ENCODE data around the gene RSPO1. TPM values are rescaled to one million over a fixed set of nuclear protein-coding genes. Genes with fewer than 3 reads are reported as not detected.
"Not testable (repeated sequence)": the region's sequence is repeated elsewhere in the genome, so short reads cannot be mapped to it uniquely, and the experiment has no call there.

Gene RSPO1
- total and polyA plus RNA-seq, 10 of the 15 experiments (the other 5 are each of a cell fraction or from before 2014, with no cell fraction given) = not detected

- FAIRE-seq; H3K27ac ChIP-seq (ENCODE audit: control insufficient read depth, insufficient read depth); H3K4me2 ChIP-seq (ENCODE audit: control insufficient read depth, insufficient read depth); H3K9ac ChIP-seq (ENCODE audit: control insufficient read depth, insufficient read depth, low read length); H3K27me3 ChIP-seq (replicated peaks in 1 of 2; ENCODE audit: control insufficient read depth in 2 of 2, insufficient read depth in 2 of 2, low read length in 1 of 2); H3K9me3 ChIP-seq (replicated peaks; ENCODE audit: control insufficient read depth, insufficient read depth, low read length); H3K79me2 ChIP-seq (ENCODE audit: control insufficient read depth, insufficient read depth, low read length); BruUV-seq (replicated peaks); RAD21 ChIA-PET (ENCODE audit: unreplicated experiment); DNase-seq (ENCODE audit: low read depth, low spot score); H3K4me3 ChIP-seq; H4K20me1 ChIP-seq (ENCODE audit: control insufficient read depth, insufficient read depth); POLR2A ChIA-PET; SMC1A ChIA-PET (ENCODE audit: uncharacterized antibody, unreplicated experiment); H3K4me1 ChIP-seq (ENCODE audit: control insufficient read depth, insufficient read depth, low read length); intact Hi-C loops (cut with micrococcal nuclease; ENCODE audit: unreplicated experiment); H2AFZ ChIP-seq (ENCODE audit: control insufficient read depth, low read depth, low read length); ATAC-seq: not testable (repeated sequence)
- in situ Hi-C loops (cut with MboI) = loop anchor here (25.0 kb wide), 1 partner anchor 403 kb away; the partner anchor contains the start of gene SF3A3
- 81% methylated on average over 4 of the region's 4 CpGs for WGBS (ENCODE audit: insufficient coverage, insufficient replicate concordance, low lambda C conversion rate, missing lambda C conversion rate)
- peaks cover 3 to 22% of the 10 kb centered on the region in 2 experiments for H3K36me3 ChIP-seq (ENCODE audit: control insufficient read depth in 2 of 2, insufficient read depth in 2 of 2, low read length in 1 of 2)
- CTCF ChIA-PET = interaction anchor here (2.0 kb wide), 1 partner anchor 19 kb away, joined by 11 read pairs; no protein-coding TSS in a partner anchor
Measured at GRCh38 chr1:37584544-37584943, 50.1 kb downstream of the RSPO1 start.

GRCh38 chr1:37575692-37576091 lies 59.0 kb downstream of the RSPO1 start:
- no peaks in the 10 kb centered on the region for H3K27me3 ChIP-seq (replicated peaks in 1 of 2; ENCODE audit: control insufficient read depth in 2 of 2, insufficient read depth in 2 of 2, low read length in 1 of 2)
- ATAC-seq (no peak), DNase-seq (ENCODE audit: low read depth, low spot score) (no peak), FAIRE-seq (no peak)
- ChIA-PET SMC1A (ENCODE audit: uncharacterized antibody, unreplicated experiment) (interaction anchor here (1.0 to 1.3 kb wide), 2 partner anchors 10 to 22 kb away, joined by 3 read pairs; no protein-coding TSS in a partner anchor), CTCF (interaction anchor here (1.4 kb wide), 1 partner anchor 18 kb away, joined by 4 read pairs; no protein-coding TSS in a partner anchor), RAD21 (ENCODE audit: unreplicated experiment) (no interaction called here), POLR2A (no interaction called here)
- H3K4me3 ChIP-seq = no peak overlapping the region
- TF ChIP-seq PKNOX1 (IDR thresholded peaks at IDR 0.05) (no peak), IRF4 (IDR thresholded peaks at IDR 0.05; ENCODE audit: low read depth, low read length) (no peak), RAD21 (IDR thresholded peaks at IDR 0.05; ENCODE audit: insufficient read depth, low read depth, low read length) (no peak), ZBTB4 (CRISPR knock-in tag; IDR thresholded peaks at IDR 0.05) (no peak), MTA3 (IDR thresholded peaks at IDR 0.05; ENCODE audit: borderline replicate concordance, low read length) (no peak), IKZF2 (IDR thresholded peaks at IDR 0.05) (no peak)
- no peaks in the 10 kb centered on the region for H3K9me3 ChIP-seq (replicated peaks; ENCODE audit: control insufficient read depth, insufficient read depth, low read length)
- H3K4me1 ChIP-seq (ENCODE audit: control insufficient read depth, insufficient read depth, low read length) = no peaks in the 10 kb centered on the region
- in situ Hi-C loops (cut with MboI) (loop anchor here (25.0 kb wide), 1 partner anchor 412 kb away; the partner anchor contains the start of gene SF3A3), intact Hi-C loops (cut with micrococcal nuclease; ENCODE audit: unreplicated experiment) (no loop called here)
- H3K27ac ChIP-seq (ENCODE audit: control insufficient read depth, insufficient read depth) = no peak overlapping the region
- no TSS peak for BruUV-seq (replicated peaks)
- 71% methylated on average over 5 of the region's 5 CpGs for WGBS (ENCODE audit: insufficient coverage, insufficient replicate concordance, low lambda C conversion rate, missing lambda C conversion rate)
- H3K79me2 ChIP-seq (ENCODE audit: control insufficient read depth, insufficient read depth, low read length) = no peaks in the 10 kb centered on the region
- H3K36me3 ChIP-seq (ENCODE audit: control insufficient read depth in 2 of 2, insufficient read depth in 2 of 2, low read length in 1 of 2) = peaks cover 17 to 38% of the 10 kb centered on the region in 2 experiments
- H3K4me2 ChIP-seq (ENCODE audit: control insufficient read depth, insufficient read depth) = no peak overlapping the region
- no peaks in the 10 kb centered on the region for H4K20me1 ChIP-seq (ENCODE audit: control insufficient read depth, insufficient read depth)
- no peak overlapping the region for H2AFZ ChIP-seq (ENCODE audit: control insufficient read depth, low read depth, low read length)
- no peak overlapping the region for H3K9ac ChIP-seq (ENCODE audit: control insufficient read depth, insufficient read depth, low read length)
